ENCODE data around the gene ORM1. TPM values are rescaled to one million over a fixed set of nuclear protein-coding genes. Genes with fewer than 3 reads are reported as not detected.
"Not testable (repeated sequence)": the region's sequence is repeated elsewhere in the genome, so short reads cannot be mapped to it uniquely, and the experiment has no call there.

The ORM1 gene
- total RNA-seq = 1 to 10 TPM in 1 of 4 donors, not detected in 3; 1.6 TPM

DNA sequence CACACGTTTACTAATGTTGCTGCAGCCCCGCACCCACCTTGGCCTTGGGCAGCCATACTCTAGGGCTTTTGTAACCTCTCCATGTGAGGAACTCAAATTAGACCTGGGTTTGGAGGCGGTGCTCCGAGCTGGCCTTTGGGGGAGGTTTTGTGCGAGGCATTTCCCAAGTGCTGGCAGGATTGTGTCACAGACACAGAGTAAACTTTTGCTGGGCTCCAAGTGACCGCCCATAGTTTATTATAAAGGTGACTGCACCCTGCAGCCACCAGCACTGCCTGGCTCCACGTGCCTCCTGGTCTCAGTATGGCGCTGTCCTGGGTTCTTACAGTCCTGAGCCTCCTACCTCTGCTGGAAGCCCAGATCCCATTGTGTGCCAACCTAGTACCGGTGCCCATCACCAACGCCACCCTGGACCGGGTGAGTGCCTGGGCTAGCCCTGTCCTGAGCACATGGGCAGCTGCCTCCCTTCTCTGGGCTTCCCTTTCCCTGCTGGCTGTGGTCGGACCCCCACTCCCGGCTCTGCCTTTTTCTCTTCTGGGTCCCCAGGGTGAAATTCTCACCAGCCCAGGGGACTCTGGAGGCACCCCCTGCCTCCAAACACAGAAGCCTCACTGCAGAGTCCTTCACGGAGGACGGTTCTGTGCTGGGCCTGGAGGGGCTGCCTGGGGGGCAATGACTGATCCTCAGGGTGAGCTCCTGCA, at the start of gene ORM1:
TSS of gene ORM1 (plus strand) at position 268 of the 701 bp plus-strand sequence. CDS start at position 304, 36 bp downstream.
- H3K9me3 ChIP-seq, H3K4me3 ChIP-seq, H3K4me1 ChIP-seq, H3K27ac ChIP-seq, ATAC-seq, H3K36me3 ChIP-seq: not testable (repeated sequence)
- peaks cover 25% of the 10 kb centered on the region for H3K27me3 ChIP-seq
- WGBS, 2 donors (ENCODE audit: low coverage in 1 of 2) = no CpG with 5 or more reads among the region's 15 CpGs

DNA sequence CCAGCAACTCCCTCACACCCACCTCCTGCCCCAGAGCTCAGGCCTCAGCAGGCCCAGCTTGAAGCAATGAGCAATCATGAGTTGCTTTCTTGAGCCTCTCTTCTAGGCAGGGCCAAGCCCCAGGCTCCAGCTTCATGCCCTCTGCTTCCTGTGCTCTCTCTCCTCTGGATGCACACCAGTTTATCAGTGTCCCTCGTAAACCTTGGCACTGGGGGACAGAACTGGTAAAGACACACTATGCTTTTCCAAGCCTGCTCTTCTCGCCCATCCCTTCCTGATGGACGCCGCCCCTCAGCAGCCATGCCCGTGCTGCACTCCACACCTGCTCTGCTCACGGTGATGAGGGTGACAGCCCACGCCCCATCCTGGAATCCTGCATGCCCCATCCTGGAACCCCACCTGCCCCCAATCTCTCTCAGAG, 49.4 kb upstream of the ORM1 start:
- 97 to 100% methylated on average over 1 to 5 of the region's 7 CpGs for WGBS, 2 donors (ENCODE audit: low coverage in 1 of 2)
- Histone ChIP-seq H3K4me3 (no peak overlapping the region), H3K27me3 (peaks cover 8% of the 10 kb centered on the region), H3K9me3 (no peaks in the 10 kb centered on the region), H3K4me1 (no peaks in the 10 kb centered on the region), H3K36me3 (no peaks in the 10 kb centered on the region), H3K27ac (no peak overlapping the region)
- no peak for ATAC-seq
- TF ChIP-seq POLR2A (IDR thresholded peaks at IDR 0.05) (no peak), POLR2AphosphoS5 (IDR thresholded peaks at IDR 0.05) (no peak), EP300 (IDR thresholded peaks at IDR 0.05) (no peak)
- TF ChIP-seq, protein P1, sequence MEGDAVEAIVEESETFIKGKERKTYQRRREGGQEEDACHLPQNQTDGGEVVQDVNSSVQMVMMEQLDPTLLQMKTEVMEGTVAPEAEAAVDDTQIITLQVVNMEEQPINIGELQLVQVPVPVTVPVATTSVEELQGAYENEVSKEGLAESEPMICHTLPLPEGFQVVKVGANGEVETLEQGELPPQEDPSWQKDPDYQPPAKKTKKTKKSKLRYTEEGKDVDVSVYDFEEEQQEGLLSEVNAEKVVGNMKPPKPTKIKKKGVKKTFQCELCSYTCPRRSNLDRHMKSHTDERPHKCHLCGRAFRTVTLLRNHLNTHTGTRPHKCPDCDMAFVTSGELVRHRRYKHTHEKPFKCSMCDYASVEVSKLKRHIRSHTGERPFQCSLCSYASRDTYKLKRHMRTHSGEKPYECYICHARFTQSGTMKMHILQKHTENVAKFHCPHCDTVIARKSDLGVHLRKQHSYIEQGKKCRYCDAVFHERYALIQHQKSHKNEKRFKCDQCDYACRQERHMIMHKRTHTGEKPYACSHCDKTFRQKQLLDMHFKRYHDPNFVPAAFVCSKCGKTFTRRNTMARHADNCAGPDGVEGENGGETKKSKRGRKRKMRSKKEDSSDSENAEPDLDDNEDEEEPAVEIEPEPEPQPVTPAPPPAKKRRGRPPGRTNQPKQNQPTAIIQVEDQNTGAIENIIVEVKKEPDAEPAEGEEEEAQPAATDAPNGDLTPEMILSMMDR (IDR thresholded peaks at IDR 0.05) = no peak

DNA sequence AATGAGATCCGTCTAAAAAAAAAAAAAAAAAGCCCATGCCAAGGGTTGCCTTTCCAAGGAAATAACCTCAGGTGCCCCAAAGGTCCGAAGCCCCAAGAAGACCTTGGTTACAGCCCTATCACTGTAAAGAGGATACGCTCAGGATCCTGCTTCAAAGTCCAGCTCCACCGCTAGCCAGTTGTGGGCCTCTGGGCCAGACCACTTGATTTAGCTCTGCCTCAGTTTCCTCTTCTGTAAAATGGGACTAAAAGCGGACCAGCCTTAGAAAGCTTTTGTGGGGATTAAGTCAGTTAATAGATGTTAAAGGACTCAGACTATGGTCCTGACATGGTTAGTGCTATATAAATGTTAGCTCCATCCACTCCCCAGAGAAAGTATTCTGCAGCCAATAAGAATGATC, 48.7 kb upstream of the ORM1 start:
- Histone ChIP-seq H3K4me1 (no peaks in the 10 kb centered on the region), H3K27me3 (peaks cover 8% of the 10 kb centered on the region), H3K36me3 (no peaks in the 10 kb centered on the region), H3K27ac (no peak overlapping the region), H3K4me3 (no peak overlapping the region), H3K9me3 (no peaks in the 10 kb centered on the region)
- 86 to 92% methylated on average over 2 of the region's 5 CpGs for WGBS, 2 donors (ENCODE audit: low coverage in 1 of 2)
- no peak for TF ChIP-seq POLR2A (IDR thresholded peaks at IDR 0.05)
- no peak for TF ChIP-seq POLR2AphosphoS5 (IDR thresholded peaks at IDR 0.05)
- TF ChIP-seq, protein P1 (IDR thresholded peaks at IDR 0.05) = no peak
- TF ChIP-seq EP300 (IDR thresholded peaks at IDR 0.05) = no peak
- no peak for ATAC-seq

DNA sequence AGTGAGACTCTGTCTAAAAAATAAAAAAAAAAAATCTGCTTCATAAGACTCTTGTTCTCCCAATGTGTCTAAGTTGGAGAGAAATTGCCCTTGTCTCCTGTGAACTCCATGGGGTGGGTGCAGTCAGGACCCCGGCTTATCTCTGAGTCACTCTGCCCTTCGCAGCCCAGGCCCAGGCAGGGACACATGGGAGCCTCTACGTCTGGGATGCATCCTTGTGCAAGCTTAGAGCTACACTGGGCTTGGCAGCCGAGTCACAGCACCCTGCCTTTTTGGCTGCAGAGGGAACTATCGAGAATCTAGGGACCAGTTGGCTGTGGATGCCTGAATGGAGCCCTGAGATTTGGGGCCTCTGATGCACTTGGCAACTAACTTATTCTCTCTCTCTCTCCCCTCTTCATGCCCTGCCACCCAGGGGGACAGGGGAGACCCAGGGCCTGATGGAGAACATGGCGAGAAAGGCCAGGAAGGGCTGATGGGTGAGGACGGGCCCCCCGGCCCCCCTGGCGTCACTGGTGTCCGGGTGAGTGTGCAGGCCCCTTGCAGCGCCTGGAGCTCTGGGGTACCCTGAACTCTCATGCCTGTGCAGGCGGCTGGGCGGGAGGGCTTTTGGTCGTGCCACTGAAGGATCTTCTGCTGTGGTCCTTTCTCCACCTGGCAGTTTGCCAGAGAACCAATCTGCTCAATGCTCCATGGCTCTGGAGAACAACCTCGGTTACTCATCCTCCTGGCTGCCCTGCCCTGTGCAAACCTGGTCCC, 47.5 kb upstream of the ORM1 start:
- no peaks in the 10 kb centered on the region for H3K36me3 ChIP-seq
- H3K27me3 ChIP-seq = peaks cover 8% of the 10 kb centered on the region
- no peak overlapping the region for H3K4me3 ChIP-seq
- WGBS, 2 donors (ENCODE audit: low coverage in 1 of 2) = 79% methylated on average over 4 of the region's 15 CpGs; no CpG with 5 or more reads in 1 of the 2 donors
- no peaks in the 10 kb centered on the region for H3K4me1 ChIP-seq
- TF ChIP-seq POLR2A (IDR thresholded peaks at IDR 0.05) (no peak), EP300 (IDR thresholded peaks at IDR 0.05) (no peak), POLR2AphosphoS5 (IDR thresholded peaks at IDR 0.05) (no peak)
- TF ChIP-seq, protein P1 (IDR thresholded peaks at IDR 0.05) = no peak
- H3K9me3 ChIP-seq = no peaks in the 10 kb centered on the region
- H3K27ac ChIP-seq = no peak overlapping the region
- no peak for ATAC-seq

DNA sequence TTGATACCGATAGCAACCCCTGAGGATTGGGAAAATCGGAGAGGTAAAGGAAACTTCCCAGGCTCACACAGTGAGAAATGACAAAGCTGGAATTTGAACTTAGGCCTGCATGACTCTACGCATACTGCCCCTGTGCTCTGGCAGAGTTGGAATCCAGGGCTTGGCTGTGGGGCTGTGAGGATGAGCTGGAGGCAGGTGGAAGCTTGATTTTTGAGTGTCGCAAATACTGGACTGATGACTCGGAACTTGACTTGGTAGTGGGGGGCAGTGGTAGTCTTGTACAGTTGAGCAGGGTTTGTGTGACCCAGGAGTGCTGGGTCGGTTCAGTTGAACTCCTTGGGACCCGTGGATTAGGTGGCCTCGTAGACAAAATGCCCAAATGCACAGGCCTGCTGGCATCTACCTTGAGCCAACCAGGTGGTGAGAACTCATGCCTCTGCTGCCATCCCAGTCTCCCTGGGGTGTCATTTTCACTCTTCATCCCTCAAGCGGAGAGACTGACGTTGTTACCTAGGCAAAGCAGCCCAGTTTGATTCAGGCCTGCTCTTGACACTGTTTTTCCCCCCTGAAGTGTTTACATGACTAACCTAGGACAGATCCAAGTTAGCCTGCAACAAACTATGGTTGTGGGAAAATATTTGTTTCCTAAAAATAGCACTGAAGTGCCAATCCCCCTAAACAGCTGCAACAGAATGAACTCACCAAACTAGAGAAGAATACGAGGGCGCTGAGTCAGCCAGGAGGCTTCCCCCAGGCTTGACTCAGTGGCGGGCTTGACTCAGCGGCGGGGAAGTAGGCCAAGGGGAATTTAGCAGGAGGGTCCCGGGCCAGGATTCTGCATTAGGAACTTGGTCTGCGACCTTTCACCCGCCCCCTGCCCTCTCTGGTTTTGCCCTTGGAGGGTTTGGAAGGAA, 45.7 kb upstream of the ORM1 start:
- H3K9me3 ChIP-seq = no peaks in the 10 kb centered on the region
- TF ChIP-seq POLR2AphosphoS5 (IDR thresholded peaks at IDR 0.05) (no peak), EP300 (IDR thresholded peaks at IDR 0.05) (no peak), POLR2A (IDR thresholded peaks at IDR 0.05) (no peak)
- TF ChIP-seq, protein P1 (IDR thresholded peaks at IDR 0.05) = no peak
- H3K27me3 ChIP-seq = no peaks in the 10 kb centered on the region
- 70 to 92% methylated on average over 10 to 15 of the region's 18 CpGs for WGBS, 2 donors (ENCODE audit: low coverage in 1 of 2)
- H3K36me3 ChIP-seq = no peaks in the 10 kb centered on the region
- no peaks in the 10 kb centered on the region for H3K4me1 ChIP-seq
- no peak overlapping the region for H3K4me3 ChIP-seq
- H3K27ac ChIP-seq = no peak overlapping the region
- ATAC-seq = no peak
